Measurements from ENCODE around the gene TEX51.

TEX51 gene

GRCh38 chr2:126878601-126879000 is 20.1 kb upstream of the TEX51 start:
- in situ Hi-C loops (cut with HindIII; ENCODE audit: low sequenced_read_pairs): no loop called here

- in situ Hi-C loops (cut with HindIII; ENCODE audit: low sequenced_read_pairs): no loop called here
Observed at GRCh38 chr2:126879348-126880298, 19.1 kb upstream of the TEX51 start.

GRCh38 chr2:126880324-126880723 is 18.4 kb upstream of the TEX51 start:
- in situ Hi-C loops (cut with HindIII; ENCODE audit: low sequenced_read_pairs): no loop called here

- in situ Hi-C loops (cut with HindIII; ENCODE audit: low sequenced_read_pairs): no loop called here
Observed at GRCh38 chr2:126880817-126881216, 17.9 kb upstream of the TEX51 start.

GRCh38 chr2:126881591-126881990 is 17.1 kb upstream of the TEX51 start:
- in situ Hi-C loops (cut with HindIII; ENCODE audit: low sequenced_read_pairs): no loop called here

- in situ Hi-C loops (cut with HindIII; ENCODE audit: low sequenced_read_pairs): no loop called here
Observed at GRCh38 chr2:126882181-126882580, 16.5 kb upstream of the TEX51 start.

GRCh38 chr2:126882736-126883665 is 15.7 kb upstream of the TEX51 start:
- in situ Hi-C loops (cut with HindIII; ENCODE audit: low sequenced_read_pairs): no loop called here

- in situ Hi-C loops (cut with HindIII; ENCODE audit: low sequenced_read_pairs): no loop called here
Observed at GRCh38 chr2:126883666-126884040, 15.0 kb upstream of the TEX51 start.

GRCh38 chr2:126884861-126885750 is 13.6 kb upstream of the TEX51 start:
- in situ Hi-C loops (cut with HindIII; ENCODE audit: low sequenced_read_pairs): no loop called here

GRCh38 chr2:126885751-126886210 is 12.9 kb upstream of the TEX51 start:
- in situ Hi-C loops (cut with HindIII; ENCODE audit: low sequenced_read_pairs): no loop called here

GRCh38 chr2:126886211-126886915 is 12.3 kb upstream of the TEX51 start:
- in situ Hi-C loops (cut with HindIII; ENCODE audit: low sequenced_read_pairs): no loop called here

GRCh38 chr2:126886916-126887280 is 11.8 kb upstream of the TEX51 start:
- in situ Hi-C loops (cut with HindIII; ENCODE audit: low sequenced_read_pairs): no loop called here

- in situ Hi-C loops (cut with HindIII; ENCODE audit: low sequenced_read_pairs): no loop called here
Observed at GRCh38 chr2:126887506-126887905, 11.2 kb upstream of the TEX51 start.

GRCh38 chr2:126888046-126888445 is 10.6 kb upstream of the TEX51 start:
- in situ Hi-C loops (cut with HindIII; ENCODE audit: low sequenced_read_pairs): no loop called here

GRCh38 chr2:126889071-126889470 is 9.6 kb upstream of the TEX51 start:
- in situ Hi-C loops (cut with HindIII; ENCODE audit: low sequenced_read_pairs): no loop called here

- in situ Hi-C loops (cut with HindIII; ENCODE audit: low sequenced_read_pairs): no loop called here
Observed at GRCh38 chr2:126889496-126890135, 9.1 kb upstream of the TEX51 start.

GRCh38 chr2:126890136-126890510 is 8.6 kb upstream of the TEX51 start:
- in situ Hi-C loops (cut with HindIII; ENCODE audit: low sequenced_read_pairs): no loop called here

GRCh38 chr2:126890551-126891450 is 7.9 kb upstream of the TEX51 start:
- in situ Hi-C loops (cut with HindIII; ENCODE audit: low sequenced_read_pairs): no loop called here
